ENCODE data around the gene LAYN.

GRCh38 chr11:111526501-111526900 lies 14.0 kb upstream of the LAYN start:
- TF ChIP-seq ZNF70 (CRISPR knock-in tag; IDR thresholded peaks at IDR 0.05) = no peak
- TF ChIP-seq PATZ1 (CRISPR knock-in tag; IDR thresholded peaks at IDR 0.05; ENCODE audit: borderline replicate concordance) = no peak
- TF ChIP-seq TCF4 (CRISPR knock-in tag; IDR thresholded peaks at IDR 0.05; ENCODE audit: borderline replicate concordance) = no peak
- TF ChIP-seq ZNF565 (CRISPR knock-in tag; conservative IDR thresholded peaks at IDR 0.05; ENCODE audit: low read depth) = no peak
- TF ChIP-seq CREB5 (CRISPR knock-in tag; IDR thresholded peaks at IDR 0.05; ENCODE audit: low read depth) = 0 out of 2 replicates have a peak, but pooled peaks have one; percentile 31
- no peak for TF ChIP-seq RARB (CRISPR knock-in tag; IDR thresholded peaks at IDR 0.05)
- TF ChIP-seq SNAI2 (CRISPR knock-in tag; IDR thresholded peaks at IDR 0.05) = no peak
- TF ChIP-seq TOX (CRISPR knock-in tag; IDR thresholded peaks at IDR 0.05; ENCODE audit: borderline replicate concordance) = no peak
